Testis (tissue), 3 donors: Measurements from ENCODE around the gene CTSK. TPM values are rescaled to one million over a fixed set of nuclear protein-coding genes. Genes with fewer than 3 reads are reported as not detected.
"Not testable (repeated sequence)": the region's sequence is repeated elsewhere in the genome, so short reads cannot be mapped to it uniquely, and the experiment has no call there.

ENCODE experiments used
- DNase-seq: peaks from one replicate; pipeline ENCODE4 v3.0.0-alpha.2; 2019
- H3K27ac ChIP-seq, 2 donors: fragments of 200-600 bp; sonication (generic); one replicate each; pipeline ENCODE4 v1.5.1; 2019
- H3K27me3 ChIP-seq: fragments of 200-600 bp; sonication (generic); one replicate; pipeline ENCODE4 v1.5.1; 2019
- H3K36me3 ChIP-seq: fragments of 200-600 bp; sonication (generic); one replicate; pipeline ENCODE4 v1.5.1; 2017; ENCODE audit warnings: low read depth; ENCODE audit errors: missing control alignments
- H3K4me1 ChIP-seq: fragments of 200-600 bp; sonication (generic); one replicate; pipeline ENCODE4 v1.5.1; 2019
- H3K4me3 ChIP-seq, 2 donors: fragments of 200-600 bp; sonication (generic); one replicate each; pipeline ENCODE4 v1.5.1; 2017 to 2019
- H3K9me3 ChIP-seq: fragments of 200-600 bp; sonication (generic); one replicate; pipeline ENCODE4 v1.5.1; 2017
- CTCF ChIP-seq, 3 experiments: fragments of 450-650 bp in 2 of 3; fragments of 200-600 bp in 1 of 3; sonication (generic) in 1 of 3; IDR thresholded peaks; one replicate each; pipeline ENCODE4 v1.5.1; 2016 to 2019; ENCODE audit warnings: antibody characterized with exemption in 3 of 3, mild to moderate bottlenecking in 2 of 3, moderate library complexity in 1 of 3
- POLR2A ChIP-seq: fragments of 450-650 bp; IDR thresholded peaks from one replicate; pipeline ENCODE4 v1.6.1; 2017; ENCODE audit warnings: antibody characterized with exemption, mild to moderate bottlenecking, moderate library complexity
- WGBS, 2 donors: methylation state at CpG; one replicate each; pipeline ENCODE4 v1.1.5; 2018; 5-methylcytosine and 5-hydroxymethylcytosine counted together
- intact Hi-C: fragments of 100-400 bp; cut with DNase I; formaldehyde crosslinking; loops from one replicate; pipeline ENCODE4 v1.15.1; 2023; ENCODE audit warnings: low total_unique reads
- polyA plus RNA-seq: library from polyadenylated mRNA; stranded (reverse); fragments of 350-450 nt; fragmentation: Illumina TruSeq; extraction: RNeasy Lipid Tissue Mini Kit (QIAGEN cat#74804); gene quantifications from one replicate; pipeline ENCODE4 v1.2.3, GENCODE V29; 2014; ENCODE audit warnings: low read depth, low replicate concordance; ENCODE audit not compliant: insufficient read depth
- total RNA-seq, 2 donors: library from RNA; depleted of rRNA; stranded (reverse); fragments of >200 nt; gene quantifications; one replicate each; pipeline ENCODE4 v1.2.3, GENCODE V29; 2016

Gene CTSK
- total and polyA plus RNA-seq, 3 donors from 2014 or later, result 15.4 to 56.9 (median 24.7) TPM

GRCh38 chr1:150788946-150789345 lies 19.1 kb downstream of the CTSK start:
- no peak for TF ChIP-seq CTCF (IDR thresholded peaks at IDR 0.05)
- TF ChIP-seq POLR2A, result no peak
- intact Hi-C loops, result no loop called here

GRCh38 chr1:150787455-150787854 lies 20.6 kb downstream of the CTSK start:
- H3K4me1 ChIP-seq, result peaks cover 5% of the 10 kb centered on the region
- no peaks in the 10 kb centered on the region for H3K27me3 ChIP-seq
- H3K36me3 ChIP-seq, result no peaks in the 10 kb centered on the region
- H3K4me3 ChIP-seq, result no peak overlapping the region
- TF ChIP-seq CTCF (IDR thresholded peaks at IDR 0.05) (no peak), POLR2A (no peak)
- DNase-seq, result no peak
- intact Hi-C loops, result no loop called here
- no peak overlapping the region for H3K27ac ChIP-seq
- H3K9me3 ChIP-seq, result no peaks in the 10 kb centered on the region

More at GRCh38 chr1:150788946-150789345, 19.1 kb downstream of the CTSK start:
- WGBS, 2 donors, result 89 to 91% methylated on average over 4 of the region's 4 CpGs
- Histone ChIP-seq H3K27me3 (no peaks in the 10 kb centered on the region), H3K36me3 (no peaks in the 10 kb centered on the region), H3K27ac (no peak overlapping the region), H3K4me3 (no peak overlapping the region), H3K4me1 (peaks cover 5% of the 10 kb centered on the region), H3K9me3 (no peaks in the 10 kb centered on the region)
- DNase-seq, result no peak

- intact Hi-C loops, result no loop called here
- DNase-seq, result no peak
- H3K9me3 ChIP-seq, result no peaks in the 10 kb centered on the region
- no peak overlapping the region for H3K4me3 ChIP-seq
- no peaks in the 10 kb centered on the region for H3K27me3 ChIP-seq
- H3K4me1 ChIP-seq, result no peaks in the 10 kb centered on the region
- TF ChIP-seq POLR2A (no peak), CTCF (IDR thresholded peaks at IDR 0.05) (no peak)
- H3K36me3 ChIP-seq, result no peaks in the 10 kb centered on the region
- no peak overlapping the region for H3K27ac ChIP-seq
- 60 to 89% methylated on average over 3 of the region's 3 CpGs for WGBS, 2 donors
These were observed 27.6 kb downstream of the CTSK start for GRCh38 chr1:150780510-150780909.

- no peaks in the 10 kb centered on the region for H3K36me3 ChIP-seq
- no peak overlapping the region for H3K27ac ChIP-seq
- WGBS, 2 donors, result 84 to 96% methylated on average over 1 of the region's 1 CpG
- H3K9me3 ChIP-seq, result no peaks in the 10 kb centered on the region
- H3K4me3 ChIP-seq, result no peak overlapping the region
- intact Hi-C loops, result no loop called here
- H3K4me1 ChIP-seq, result no peaks in the 10 kb centered on the region
- no peak for DNase-seq
- no peaks in the 10 kb centered on the region for H3K27me3 ChIP-seq
- TF ChIP-seq CTCF (IDR thresholded peaks at IDR 0.05) (no peak), POLR2A (no peak)
These were observed 29.7 kb downstream of the CTSK start for GRCh38 chr1:150778409-150778808.

GRCh38 chr1:150777544-150777943 lies 30.5 kb downstream of the CTSK start:
- intact Hi-C loops, result no loop called here
- H3K27me3 ChIP-seq, result no peaks in the 10 kb centered on the region
- DNase-seq, result no peak
- H3K27ac ChIP-seq, result no peak overlapping the region
- H3K36me3 ChIP-seq, result no peaks in the 10 kb centered on the region
- no peaks in the 10 kb centered on the region for H3K9me3 ChIP-seq
- 81 to 88% methylated on average over 2 of the region's 2 CpGs for WGBS, 2 donors
- H3K4me3 ChIP-seq, result no peak overlapping the region
- no peak for TF ChIP-seq CTCF (IDR thresholded peaks at IDR 0.05)
- TF ChIP-seq POLR2A, result no peak
- H3K4me1 ChIP-seq, result no peaks in the 10 kb centered on the region

- 87 to 93% methylated on average over 12 to 13 of the region's 13 CpGs for WGBS, 2 donors
- not testable (repeated sequence) for H3K9me3 ChIP-seq
These were observed 32.0 kb downstream of the CTSK start for GRCh38 chr1:150775931-150776505.

More at GRCh38 chr1:150775931-150776505, 32.0 kb downstream of the CTSK start:
- H3K27me3 ChIP-seq, H3K36me3 ChIP-seq, intact Hi-C loops, H3K27ac ChIP-seq, DNase-seq, H3K4me1 ChIP-seq, H3K4me3 ChIP-seq: not testable (repeated sequence)
